ENCODE data around the gene DCXR.

Gene DCXR

DNA sequence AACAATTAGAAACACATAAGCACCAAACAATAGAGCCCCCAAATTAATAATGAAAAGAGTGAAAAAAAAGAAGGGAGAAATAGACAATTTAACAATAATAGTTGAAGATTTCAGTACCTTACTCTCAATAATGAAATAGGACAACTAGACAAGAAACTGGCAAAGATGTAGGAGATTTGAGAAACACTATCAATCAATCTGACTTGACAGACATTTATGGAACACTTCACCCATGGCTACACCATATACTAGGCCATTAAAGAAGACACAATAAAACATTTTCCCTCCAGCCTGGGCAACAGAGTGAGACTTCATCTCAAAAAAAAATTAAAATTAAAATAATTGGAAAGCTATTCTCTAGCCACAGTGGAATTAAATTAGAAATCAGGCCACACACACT is 33.1 kb upstream of the DCXR start:
- peaks cover 5% of the 10 kb centered on the region for H3K4me1 ChIP-seq (ENCODE audit: control insufficient read depth, insufficient read depth, low read length, unreplicated experiment)

DNA sequence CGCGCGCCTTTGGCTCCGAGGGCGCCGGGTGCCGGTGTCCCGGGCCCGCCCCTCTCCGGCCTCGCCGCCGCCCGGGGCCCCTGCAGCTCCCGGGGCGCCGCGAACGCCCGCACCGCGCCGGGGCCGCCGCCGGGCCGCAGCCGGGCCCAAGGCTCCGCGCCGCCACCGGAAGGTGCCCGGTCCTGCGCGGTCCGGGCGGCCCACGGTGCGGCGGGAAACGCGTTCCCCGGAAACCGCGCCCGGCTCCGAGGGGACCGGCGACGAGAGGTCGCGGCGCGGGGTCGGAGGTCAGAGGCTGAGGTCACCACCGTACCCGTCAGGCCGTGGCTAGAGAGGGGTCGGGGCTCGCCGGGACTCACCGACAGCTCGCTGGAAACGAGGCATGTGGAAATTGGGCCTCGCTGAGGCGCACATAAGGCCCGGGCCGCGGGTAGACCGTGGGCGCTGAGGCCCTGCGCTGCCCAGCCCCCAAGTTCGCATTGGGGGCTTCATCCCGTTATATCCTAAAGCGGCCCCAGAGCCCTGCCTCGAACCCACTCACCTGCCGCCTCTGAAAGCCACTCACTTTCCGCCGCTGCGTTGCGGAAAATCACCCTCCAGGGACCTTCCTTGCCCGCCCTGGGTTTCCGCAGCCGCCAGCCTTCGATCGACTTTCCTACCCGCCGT is 28.3 kb upstream of the DCXR start, which contains the start of gene DUS1L:
Gene DUS1L, minus strand, starts transcription at position 167 of the 666 bp plus-strand sequence. CDS start 745 bp downstream, outside the sequence.
- Histone ChIP-seq H3K4me3 (ENCODE audit: low read depth, low read length) (peak within 1 kb of the TSS; percentile 95), H3K4me1 (ENCODE audit: control insufficient read depth, insufficient read depth, low read length, unreplicated experiment) (peaks cover 11% of the 10 kb centered on the region), H3K36me3 (ENCODE audit: insufficient read depth, low read length) (no peaks in the 10 kb centered on the region), H3K27ac (ENCODE audit: low read depth, low read length) (no peak within 1 kb of the TSS), H3K27me3 (ENCODE audit: insufficient read depth, low read length) (no peaks in the 10 kb centered on the region), H3K79me2 (ENCODE audit: control insufficient read depth, insufficient read depth, low read length, unreplicated experiment) (peaks cover 22% of the 10 kb centered on the region), H2AFZ (ENCODE audit: low read length, unreplicated experiment) (peak within 1 kb of the TSS; percentile 93)

More for the DNA sequence above, 33.1 kb upstream of the DCXR start:
- Histone ChIP-seq H3K79me2 (ENCODE audit: control insufficient read depth, insufficient read depth, low read length, unreplicated experiment) (peaks cover 6% of the 10 kb centered on the region), H2AFZ (ENCODE audit: low read length, unreplicated experiment) (no peak overlapping the region), H3K27ac (ENCODE audit: low read depth, low read length) (no peak overlapping the region), H3K36me3 (ENCODE audit: insufficient read depth, low read length) (no peaks in the 10 kb centered on the region), H3K4me3 (ENCODE audit: low read depth, low read length) (no peak overlapping the region), H3K27me3 (ENCODE audit: insufficient read depth, low read length) (no peaks in the 10 kb centered on the region)

DNA sequence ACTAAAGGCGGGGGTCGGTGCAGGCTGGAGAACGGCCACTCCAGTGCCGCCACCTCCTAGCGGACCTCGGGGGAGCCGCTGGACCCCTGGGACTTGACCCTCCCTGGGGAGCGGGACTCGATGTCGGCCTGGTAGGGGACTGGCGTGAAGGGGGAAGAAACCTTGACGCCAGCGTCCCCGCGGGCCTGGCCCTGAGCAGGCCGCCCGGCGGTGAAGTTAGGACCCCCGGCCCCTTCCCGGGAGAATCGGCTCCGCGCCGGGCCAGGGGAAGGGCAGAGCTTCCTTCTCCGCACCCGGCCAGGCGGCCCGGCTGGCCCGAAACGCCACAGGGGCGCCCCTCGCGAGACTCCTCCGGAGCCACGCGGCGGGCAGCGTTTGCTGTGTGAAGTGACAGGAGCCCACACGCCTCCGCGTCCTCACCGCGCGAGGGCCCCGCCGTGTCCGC is 27.7 kb upstream of the DCXR start:
- no peak overlapping the region for H3K27ac ChIP-seq (ENCODE audit: low read depth, low read length)
- H2AFZ ChIP-seq (ENCODE audit: low read length, unreplicated experiment) = no peak overlapping the region
- H3K36me3 ChIP-seq (ENCODE audit: insufficient read depth, low read length) = no peaks in the 10 kb centered on the region

DNA sequence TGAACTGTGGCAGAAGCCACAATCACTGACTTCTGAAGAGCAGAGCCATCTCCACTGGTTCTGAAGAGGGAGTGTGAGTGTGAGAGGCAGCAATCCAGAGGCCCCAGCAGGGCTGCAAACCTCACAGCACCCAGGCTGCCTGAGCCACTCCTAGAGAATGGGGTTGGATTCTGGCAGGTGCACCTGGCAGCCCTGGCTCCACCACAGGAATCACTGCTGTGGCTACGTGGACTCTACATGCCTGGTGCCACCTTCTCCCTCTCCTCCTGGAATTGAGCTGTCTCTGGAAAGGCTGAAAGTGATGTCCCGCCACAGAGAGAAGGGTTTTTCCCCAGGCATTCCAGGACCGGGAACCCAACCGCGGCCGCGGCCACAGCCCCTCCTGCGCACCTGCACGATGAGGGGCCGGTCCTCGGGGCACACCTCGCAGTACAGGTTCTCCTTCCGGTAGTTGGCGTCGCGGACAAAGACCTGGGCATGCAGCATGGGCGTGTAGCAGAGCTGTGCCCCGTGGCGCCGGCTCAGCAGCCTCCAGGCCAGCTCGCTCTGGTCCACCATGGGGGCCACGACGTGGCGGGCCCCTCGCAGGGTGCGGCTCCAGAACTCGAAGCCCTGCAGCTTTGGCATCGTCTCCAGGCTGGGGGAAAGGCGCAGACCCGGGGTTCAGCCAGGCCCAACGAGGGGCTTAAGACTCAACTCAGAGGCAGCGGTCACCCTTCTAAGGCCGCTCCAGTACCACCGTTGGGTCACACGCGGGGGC is 27.1 kb upstream of the DCXR start:
- no peak overlapping the region for H2AFZ ChIP-seq (ENCODE audit: low read length, unreplicated experiment)

More for the DNA sequence above, 27.7 kb upstream of the DCXR start:
- H3K79me2 ChIP-seq (ENCODE audit: control insufficient read depth, insufficient read depth, low read length, unreplicated experiment) = peaks cover 22% of the 10 kb centered on the region
- H3K27me3 ChIP-seq (ENCODE audit: insufficient read depth, low read length) = no peaks in the 10 kb centered on the region
- H3K4me3 ChIP-seq (ENCODE audit: low read depth, low read length) = peak overlapping the region; percentile 95
- peaks cover 11% of the 10 kb centered on the region for H3K4me1 ChIP-seq (ENCODE audit: control insufficient read depth, insufficient read depth, low read length, unreplicated experiment)

DNA sequence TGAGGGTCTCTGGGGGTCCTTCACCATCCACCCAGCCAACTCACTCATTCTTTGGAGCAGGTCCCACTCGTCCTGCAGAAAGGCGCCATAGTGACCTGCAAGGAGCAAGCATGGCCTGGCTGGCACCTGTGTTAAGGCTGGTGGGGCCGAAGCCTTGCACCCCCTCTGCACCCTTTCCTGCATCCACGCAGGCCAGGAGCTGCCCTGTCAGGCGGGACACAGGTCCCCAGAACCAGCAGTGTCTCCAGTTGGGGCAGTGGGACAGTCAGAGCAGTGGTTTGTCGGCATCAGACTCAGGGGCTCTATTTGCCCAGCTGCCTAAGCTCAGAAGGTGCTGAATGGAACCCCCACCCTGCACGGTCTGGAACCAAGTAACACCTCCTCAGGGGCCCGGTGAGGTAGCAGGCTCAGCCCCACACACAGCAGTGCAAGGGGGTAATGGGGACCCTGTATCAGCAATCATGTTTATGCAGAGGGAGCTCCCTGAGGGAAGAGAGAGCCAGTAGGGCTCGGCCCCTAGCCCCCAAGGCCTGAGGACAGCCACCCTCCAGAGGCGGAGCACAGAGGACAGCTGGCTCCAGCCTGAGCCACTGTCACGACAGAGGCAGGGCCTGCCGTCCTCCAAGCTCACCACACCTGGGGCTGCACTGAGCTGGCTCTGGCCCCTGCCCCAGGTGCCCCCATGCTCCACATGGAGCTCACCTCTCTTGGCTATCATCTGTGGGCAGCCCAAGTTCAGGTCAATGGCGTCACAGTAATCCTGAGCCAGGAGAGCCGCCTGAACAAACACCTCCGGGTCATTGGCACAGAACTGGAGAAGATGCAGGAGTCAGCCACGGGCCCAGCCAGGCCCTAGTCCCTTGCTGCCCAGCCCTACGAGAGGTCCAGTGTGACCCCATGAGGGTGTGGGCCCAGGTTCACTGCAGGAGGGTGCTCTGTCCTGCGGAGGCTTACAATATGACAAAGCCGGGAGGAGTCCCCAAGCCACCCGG is 26.2 kb upstream of the DCXR start:
- Histone ChIP-seq H3K79me2 (ENCODE audit: control insufficient read depth, insufficient read depth, low read length, unreplicated experiment) (peaks cover 22% of the 10 kb centered on the region), H3K36me3 (ENCODE audit: insufficient read depth, low read length) (no peaks in the 10 kb centered on the region), H3K27ac (ENCODE audit: low read depth, low read length) (no peak overlapping the region), H3K4me1 (ENCODE audit: control insufficient read depth, insufficient read depth, low read length, unreplicated experiment) (peaks cover 11% of the 10 kb centered on the region), H3K27me3 (ENCODE audit: insufficient read depth, low read length) (no peaks in the 10 kb centered on the region), H3K4me3 (ENCODE audit: low read depth, low read length) (peak overlapping the region; percentile 95; the same call in 1 of the 2 replicates), H2AFZ (ENCODE audit: low read length, unreplicated experiment) (no peak overlapping the region)

More for the DNA sequence above, 27.1 kb upstream of the DCXR start:
- Histone ChIP-seq H3K4me3 (ENCODE audit: low read depth, low read length) (peak overlapping the region; percentile 95), H3K27ac (ENCODE audit: low read depth, low read length) (no peak overlapping the region), H3K79me2 (ENCODE audit: control insufficient read depth, insufficient read depth, low read length, unreplicated experiment) (peaks cover 22% of the 10 kb centered on the region), H3K27me3 (ENCODE audit: insufficient read depth, low read length) (no peaks in the 10 kb centered on the region), H3K4me1 (ENCODE audit: control insufficient read depth, insufficient read depth, low read length, unreplicated experiment) (peaks cover 11% of the 10 kb centered on the region), H3K36me3 (ENCODE audit: insufficient read depth, low read length) (no peaks in the 10 kb centered on the region)

DNA sequence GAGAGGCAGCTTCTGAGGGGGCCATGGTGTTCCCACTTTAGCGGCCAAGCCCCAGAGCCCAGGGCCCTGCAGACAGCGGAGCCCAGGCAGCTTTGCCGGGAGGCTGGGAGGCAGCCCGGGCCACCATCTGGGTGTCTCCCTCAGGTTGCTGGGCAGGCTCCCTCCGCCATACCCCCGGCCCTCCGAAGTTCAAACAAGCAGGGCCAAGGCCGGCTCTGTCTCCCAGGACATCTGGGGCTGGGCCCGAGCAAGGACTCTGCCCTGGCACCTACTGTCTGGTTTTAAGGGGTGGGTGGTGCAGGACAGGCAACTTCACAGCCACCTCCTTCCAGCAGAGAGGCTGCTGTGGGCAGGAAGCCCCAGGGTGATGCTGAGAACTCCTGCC is 25.5 kb upstream of the DCXR start:
- no peak overlapping the region for H3K4me3 ChIP-seq (ENCODE audit: low read depth, low read length)
- no peak overlapping the region for H2AFZ ChIP-seq (ENCODE audit: low read length, unreplicated experiment)
- H3K79me2 ChIP-seq (ENCODE audit: control insufficient read depth, insufficient read depth, low read length, unreplicated experiment) = peaks cover 22% of the 10 kb centered on the region
- H3K36me3 ChIP-seq (ENCODE audit: insufficient read depth, low read length) = no peaks in the 10 kb centered on the region
- peaks cover 11% of the 10 kb centered on the region for H3K4me1 ChIP-seq (ENCODE audit: control insufficient read depth, insufficient read depth, low read length, unreplicated experiment)
- H3K27me3 ChIP-seq (ENCODE audit: insufficient read depth, low read length) = no peaks in the 10 kb centered on the region
- no peak overlapping the region for H3K27ac ChIP-seq (ENCODE audit: low read depth, low read length)

DNA sequence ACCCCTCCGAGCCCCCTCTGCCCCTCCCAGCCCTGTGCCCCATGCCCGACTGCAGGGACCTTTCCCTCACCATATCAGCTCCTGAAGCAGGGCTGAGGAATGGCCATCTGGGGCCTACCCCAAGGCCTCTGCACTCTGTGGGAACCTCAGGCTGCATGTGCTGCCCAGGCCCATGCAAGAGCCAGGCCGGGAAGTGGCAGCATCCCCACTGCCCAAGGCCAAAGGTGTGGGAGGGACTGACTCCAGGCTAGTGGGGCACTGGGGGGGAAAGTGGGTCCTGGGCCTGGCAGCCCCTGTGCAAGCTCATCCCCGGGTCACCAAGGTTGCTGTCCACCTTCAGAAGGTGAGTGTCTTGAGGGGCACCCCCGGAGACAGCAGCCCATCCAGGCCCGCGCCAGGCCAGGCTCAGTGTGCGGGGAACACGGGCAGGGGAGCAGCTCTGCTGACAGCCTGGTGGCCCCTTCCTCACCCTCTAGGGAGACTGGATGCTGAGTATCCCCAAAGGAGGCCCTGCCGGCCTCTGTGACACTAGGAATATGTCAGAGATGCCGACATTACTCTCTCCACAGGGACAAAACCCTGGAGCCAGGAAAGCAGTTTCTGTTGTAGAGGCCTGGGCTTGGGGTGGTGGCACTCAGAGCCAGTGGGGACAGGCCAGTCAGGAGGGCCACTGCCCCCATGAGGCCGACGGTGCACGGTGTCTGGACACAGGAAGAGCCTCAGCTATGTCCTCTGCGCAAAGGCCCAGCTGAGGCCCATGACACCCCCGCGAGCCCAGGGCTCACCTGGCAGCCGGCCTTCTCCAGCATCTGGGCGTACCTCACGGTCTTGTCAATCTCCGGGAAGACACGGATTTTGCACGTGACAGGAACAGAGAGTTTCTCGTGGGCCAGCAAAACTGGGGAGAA is 24.8 kb upstream of the DCXR start:
- H3K4me3 ChIP-seq (ENCODE audit: low read depth, low read length) = no peak overlapping the region
- H3K27ac ChIP-seq (ENCODE audit: low read depth, low read length) = no peak overlapping the region
- peaks cover 11% of the 10 kb centered on the region for H3K4me1 ChIP-seq (ENCODE audit: control insufficient read depth, insufficient read depth, low read length, unreplicated experiment)
- H3K79me2 ChIP-seq (ENCODE audit: control insufficient read depth, insufficient read depth, low read length, unreplicated experiment) = peaks cover 22% of the 10 kb centered on the region
- no peak overlapping the region for H2AFZ ChIP-seq (ENCODE audit: low read length, unreplicated experiment)
- H3K27me3 ChIP-seq (ENCODE audit: insufficient read depth, low read length) = no peaks in the 10 kb centered on the region
- H3K36me3 ChIP-seq (ENCODE audit: insufficient read depth, low read length) = no peaks in the 10 kb centered on the region

DNA sequence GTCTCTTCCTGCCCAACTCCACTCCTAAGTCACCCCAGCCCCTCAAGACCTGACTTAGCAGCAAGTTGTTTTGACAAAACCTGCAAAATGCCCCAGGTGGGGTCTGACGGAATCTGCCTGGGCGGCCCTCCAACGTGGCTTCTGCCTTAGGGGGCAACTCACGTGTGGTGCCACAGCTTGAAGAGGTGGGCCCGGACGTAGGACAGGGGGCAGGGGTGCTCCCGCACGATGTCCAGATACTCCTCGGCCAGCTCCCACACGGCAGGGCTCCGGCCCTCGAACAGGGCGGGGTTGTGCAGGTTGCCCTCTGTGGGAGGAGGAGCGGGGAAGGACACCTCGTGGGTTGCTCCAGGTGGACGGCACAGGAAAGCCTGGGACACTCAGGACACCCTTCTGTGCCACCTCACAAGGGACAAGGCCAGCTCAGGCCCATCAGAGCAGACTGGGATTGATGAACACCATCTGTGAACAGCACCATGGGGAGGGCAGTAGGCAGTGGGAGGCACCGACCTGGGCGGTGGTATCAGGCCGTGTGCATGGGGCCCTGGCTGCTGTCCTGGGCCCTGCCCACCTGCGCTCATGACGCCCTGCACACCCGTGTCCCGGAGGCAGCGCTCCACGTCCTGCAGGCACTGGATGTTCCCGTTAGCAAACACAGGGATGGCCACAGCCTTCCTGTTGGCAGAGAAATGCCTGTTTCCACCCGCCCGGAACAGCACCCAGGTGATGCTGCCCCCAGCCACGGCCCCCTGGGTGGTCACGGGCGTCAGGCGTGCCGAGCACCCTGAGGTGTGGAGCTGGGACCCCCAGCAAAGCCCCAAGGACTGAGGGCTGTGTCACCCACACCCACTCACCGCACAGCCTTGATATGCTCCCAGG is 23.8 kb upstream of the DCXR start:
- Histone ChIP-seq H3K4me1 (ENCODE audit: control insufficient read depth, insufficient read depth, low read length, unreplicated experiment) (peaks cover 10% of the 10 kb centered on the region), H3K36me3 (ENCODE audit: insufficient read depth, low read length) (peaks cover 2% of the 10 kb centered on the region; the same call in 1 of the 2 replicates), H3K27ac (ENCODE audit: low read depth, low read length) (no peak overlapping the region), H3K27me3 (ENCODE audit: insufficient read depth, low read length) (no peaks in the 10 kb centered on the region), H3K4me3 (ENCODE audit: low read depth, low read length) (no peak overlapping the region), H2AFZ (ENCODE audit: low read length, unreplicated experiment) (no peak overlapping the region), H3K79me2 (ENCODE audit: control insufficient read depth, insufficient read depth, low read length, unreplicated experiment) (peaks cover 22% of the 10 kb centered on the region)

DNA sequence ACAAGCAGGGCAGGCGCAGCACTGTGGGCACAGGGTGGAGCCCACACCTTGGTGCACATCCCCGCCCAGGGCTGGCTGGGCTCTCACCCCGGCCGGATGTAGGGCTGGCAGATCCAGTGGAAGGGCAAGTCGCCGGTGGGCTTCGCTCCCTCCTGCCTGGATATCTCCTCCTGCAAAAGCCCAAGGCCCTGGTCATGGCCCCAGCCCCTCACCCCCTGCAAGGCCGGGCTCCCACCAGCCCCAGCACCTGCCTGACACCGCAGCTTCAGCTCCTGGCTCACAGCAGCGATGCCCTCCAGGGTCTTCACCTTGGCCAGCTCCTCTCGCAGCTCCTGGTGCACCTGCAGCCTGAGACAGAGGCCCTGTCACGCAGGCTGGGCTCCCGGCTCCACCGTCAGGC is 23.1 kb upstream of the DCXR start:
- peaks cover 4% of the 10 kb centered on the region; the same call in 1 of the 2 replicates for H3K36me3 ChIP-seq (ENCODE audit: insufficient read depth, low read length)
- peaks cover 6% of the 10 kb centered on the region for H3K4me1 ChIP-seq (ENCODE audit: control insufficient read depth, insufficient read depth, low read length, unreplicated experiment)
- no peaks in the 10 kb centered on the region for H3K27me3 ChIP-seq (ENCODE audit: insufficient read depth, low read length)
- peaks cover 16% of the 10 kb centered on the region for H3K79me2 ChIP-seq (ENCODE audit: control insufficient read depth, insufficient read depth, low read length, unreplicated experiment)
- H3K27ac ChIP-seq (ENCODE audit: low read depth, low read length) = no peak overlapping the region
- H3K4me3 ChIP-seq (ENCODE audit: low read depth, low read length) = no peak overlapping the region
- no peak overlapping the region for H2AFZ ChIP-seq (ENCODE audit: low read length, unreplicated experiment)
